ENCODE measurements around the gene DIS3L2.
"Not testable (repeated sequence)": the region's sequence is repeated elsewhere in the genome, so short reads cannot be mapped to it uniquely, and the experiment has no call there.

The DIS3L2 gene

DNA sequence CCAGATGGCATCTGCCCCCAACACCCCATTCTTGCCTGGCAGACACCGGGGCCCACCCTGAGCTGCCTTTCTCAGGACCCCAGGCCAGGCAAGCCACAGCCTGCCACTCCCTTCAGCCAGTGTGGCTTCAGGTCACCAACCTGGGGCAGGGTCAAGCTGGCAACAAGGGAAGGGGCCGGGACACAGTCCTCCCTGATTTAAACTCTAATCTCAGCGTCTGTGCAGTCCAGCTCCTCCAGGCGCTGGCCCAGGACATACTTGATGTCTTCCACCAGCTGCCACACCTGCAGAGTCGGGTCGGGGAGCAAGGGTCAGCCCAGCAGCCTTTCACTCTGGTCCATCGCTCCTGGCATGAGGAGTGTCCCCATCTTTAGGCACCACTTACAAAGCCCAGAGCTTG is 388.0 kb downstream of the DIS3L2 start:
- no peak for DNase-seq (ENCODE audit: low read depth in 2 of 2)

DNA sequence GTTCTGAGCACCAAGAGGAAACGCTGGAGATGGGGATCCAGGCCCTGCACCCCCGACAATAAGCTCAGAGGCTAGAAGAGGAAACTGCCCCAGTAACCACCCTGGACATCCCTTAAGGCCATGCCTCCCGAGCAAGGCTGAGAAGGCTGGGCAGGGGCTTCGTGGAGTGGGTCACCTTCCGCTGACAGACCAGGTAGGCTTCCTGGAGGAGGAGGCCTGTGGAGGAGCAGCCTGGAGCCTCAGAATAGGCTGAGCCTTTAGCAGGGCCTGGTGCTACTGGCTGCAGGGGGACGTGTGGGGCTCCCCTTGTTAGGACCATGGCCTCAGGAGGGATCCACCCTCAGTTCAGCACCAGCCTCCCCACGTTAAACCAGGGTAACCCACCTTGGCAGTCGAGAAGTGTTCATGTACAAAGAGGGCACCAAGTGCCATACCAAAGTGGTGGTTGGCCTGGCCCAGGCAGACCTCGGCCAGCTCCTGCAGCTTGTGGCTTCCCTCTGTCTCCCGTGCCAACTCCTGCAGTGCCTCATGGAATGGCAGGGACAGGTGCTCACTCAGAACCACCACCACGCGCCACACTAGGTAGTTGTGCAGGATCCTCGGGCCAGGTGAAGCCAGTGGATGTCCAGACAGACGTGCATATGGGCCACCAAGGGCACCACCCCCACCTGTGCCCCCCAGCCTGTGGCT is 388.6 kb downstream of the DIS3L2 start:
- no peak for DNase-seq (ENCODE audit: low read depth in 2 of 2)

DNA sequence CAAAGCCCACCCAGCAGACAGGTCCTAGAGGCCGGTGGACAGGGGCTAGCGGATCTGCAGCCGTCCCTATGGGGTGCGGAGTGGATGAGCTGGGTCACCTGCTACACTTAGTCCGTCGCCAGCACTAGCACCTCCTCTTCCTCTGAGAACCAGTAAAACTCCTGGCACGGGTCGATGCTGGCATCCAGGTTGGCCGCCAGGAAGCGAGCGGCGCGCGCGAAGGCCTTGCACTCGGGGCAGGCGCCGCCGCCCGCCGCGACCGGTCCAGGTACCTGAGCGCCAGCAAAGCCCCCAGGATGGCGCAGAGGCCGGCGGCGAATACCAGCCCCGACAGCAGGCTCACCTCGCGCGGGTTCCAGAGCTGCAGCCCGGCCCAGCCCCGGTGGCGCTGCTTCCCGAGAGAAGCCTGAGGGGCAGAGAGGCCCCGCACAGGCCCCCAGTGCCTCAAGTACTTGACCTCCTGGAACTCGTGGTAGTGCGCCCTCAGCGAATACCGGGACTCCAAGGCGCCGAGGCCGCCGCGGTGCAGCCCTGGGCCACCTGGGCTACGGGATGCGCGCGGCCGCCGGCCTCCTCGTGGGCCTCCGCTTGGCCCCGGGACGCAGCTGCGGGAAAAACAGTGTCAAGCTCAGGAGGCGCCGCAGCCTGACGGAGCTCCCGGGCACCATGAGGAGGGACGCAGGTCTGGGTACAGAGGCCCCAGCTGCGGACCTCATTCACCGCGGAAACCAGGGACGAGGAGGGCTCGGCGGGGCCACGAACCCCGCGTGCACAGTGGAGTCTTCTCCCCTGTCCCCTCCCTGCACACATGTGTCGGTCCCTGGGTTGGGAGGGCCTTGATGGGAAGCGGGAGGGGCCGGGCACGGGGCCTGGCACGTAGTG is 389.5 kb downstream of the DIS3L2 start:
- no peak for DNase-seq (ENCODE audit: low read depth in 2 of 2)

DNA sequence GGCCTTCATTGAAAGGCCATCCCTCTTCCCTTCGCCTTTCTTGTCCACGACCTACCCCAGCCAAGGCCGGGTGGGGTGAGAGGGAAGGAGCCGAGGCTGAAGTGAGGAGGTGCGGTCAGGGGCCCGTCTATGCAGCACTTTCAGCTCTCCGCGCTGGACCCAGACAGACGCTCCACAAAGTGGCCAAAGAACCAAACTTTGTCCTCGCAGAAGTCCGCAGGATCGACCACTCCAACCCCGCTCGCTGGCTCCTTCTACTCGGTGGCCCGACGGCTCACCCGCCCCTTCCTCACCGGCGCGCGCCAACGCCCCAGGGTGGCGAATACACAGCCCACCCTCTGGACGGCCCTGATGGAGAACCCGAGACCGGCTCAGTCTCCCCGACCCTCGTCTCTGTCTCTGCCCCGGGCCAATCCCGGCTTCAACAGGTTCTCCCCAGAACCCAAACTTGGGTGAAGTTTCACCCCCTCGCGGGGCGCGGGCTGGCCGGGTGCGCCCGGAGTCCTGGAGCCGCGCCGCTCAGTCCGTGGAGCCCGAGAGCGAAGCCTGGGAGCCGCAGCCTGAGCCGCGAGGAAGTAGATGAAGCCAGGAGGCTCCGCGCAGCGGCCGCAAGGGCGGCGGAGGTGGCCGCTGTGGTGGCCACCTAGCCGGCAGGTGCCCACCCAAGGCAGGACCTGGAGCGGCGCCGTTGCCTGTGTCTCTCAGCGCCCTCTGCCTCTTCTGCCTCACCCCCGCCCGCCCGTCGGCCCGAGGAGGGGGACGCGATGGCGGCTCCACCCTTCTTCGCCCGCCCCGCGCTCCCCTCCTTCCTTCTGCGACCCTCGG is 390.4 kb downstream of the DIS3L2 start:
- no peak for DNase-seq (ENCODE audit: low read depth in 2 of 2)

DNA sequence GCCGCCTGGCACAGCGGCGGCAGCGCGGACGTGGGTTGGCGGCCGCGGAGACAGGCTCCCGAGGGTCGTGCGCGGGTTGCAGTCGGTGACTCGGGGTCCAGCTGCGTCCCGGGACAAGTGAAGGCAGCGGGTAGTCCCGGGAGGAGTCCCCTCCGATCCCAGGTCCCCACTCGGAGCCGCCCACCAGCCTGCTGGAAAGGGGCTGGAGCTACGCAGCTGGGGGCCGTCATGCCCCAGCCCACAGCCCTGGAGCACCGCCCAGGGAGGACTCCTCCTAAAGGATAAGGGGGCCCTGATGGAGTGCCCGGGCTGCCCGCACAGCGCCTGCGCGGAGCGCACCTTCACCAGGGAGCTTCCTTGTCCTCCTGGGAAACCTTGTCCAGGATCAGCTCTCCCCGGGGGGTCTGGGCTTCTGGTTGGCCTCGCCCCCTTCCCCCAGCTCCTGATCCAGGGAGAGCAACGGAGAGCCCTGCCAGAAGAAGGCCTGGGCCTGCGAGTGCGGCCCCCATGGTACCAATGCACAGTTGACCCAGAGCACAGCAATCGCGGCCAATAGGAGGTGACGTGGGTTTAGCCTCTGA is 391.1 kb downstream of the DIS3L2 start:
- no peak for DNase-seq (ENCODE audit: low read depth in 2 of 2)

DNA sequence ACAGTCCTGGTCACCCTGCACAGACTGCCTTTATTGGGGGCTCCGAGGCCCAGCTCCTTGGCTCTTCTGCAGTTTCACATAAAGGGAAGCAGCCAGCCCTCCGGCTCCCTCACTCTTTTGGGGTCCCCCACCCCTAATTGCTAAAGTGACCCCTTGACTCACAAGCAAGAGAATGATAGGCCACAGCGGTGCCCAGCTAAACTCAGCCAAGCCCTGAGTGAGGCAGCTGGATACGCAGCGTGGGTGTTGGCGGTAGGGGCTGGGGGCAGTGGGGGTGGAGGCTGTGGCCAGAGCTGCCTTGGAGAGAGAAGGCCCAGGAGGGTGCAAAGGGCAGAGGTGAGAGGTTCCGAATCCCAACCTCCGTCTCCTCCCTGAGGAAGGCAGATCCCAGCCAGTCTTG is 391.6 kb downstream of the DIS3L2 start:
- no peak for DNase-seq (ENCODE audit: low read depth in 2 of 2)

DNA sequence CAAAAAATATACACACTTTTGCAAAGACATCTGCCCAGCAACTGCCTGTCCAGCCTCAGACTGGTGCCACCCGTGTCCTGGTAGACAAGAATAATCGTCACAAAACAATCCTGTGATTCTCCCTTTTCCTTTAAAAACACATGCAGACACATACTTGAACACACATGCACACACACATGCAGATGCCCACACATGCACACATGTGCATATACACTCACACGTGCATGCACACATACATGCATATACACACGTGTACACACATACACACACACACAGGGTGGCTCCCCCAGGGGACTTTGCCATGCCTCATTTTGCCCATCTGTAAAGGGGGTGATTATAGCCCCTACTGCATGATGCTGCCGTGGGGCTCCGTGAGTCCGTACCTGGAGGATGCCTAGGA is 392.1 kb downstream of the DIS3L2 start:
- DNase-seq (ENCODE audit: low read depth in 2 of 2): no peak

DNA sequence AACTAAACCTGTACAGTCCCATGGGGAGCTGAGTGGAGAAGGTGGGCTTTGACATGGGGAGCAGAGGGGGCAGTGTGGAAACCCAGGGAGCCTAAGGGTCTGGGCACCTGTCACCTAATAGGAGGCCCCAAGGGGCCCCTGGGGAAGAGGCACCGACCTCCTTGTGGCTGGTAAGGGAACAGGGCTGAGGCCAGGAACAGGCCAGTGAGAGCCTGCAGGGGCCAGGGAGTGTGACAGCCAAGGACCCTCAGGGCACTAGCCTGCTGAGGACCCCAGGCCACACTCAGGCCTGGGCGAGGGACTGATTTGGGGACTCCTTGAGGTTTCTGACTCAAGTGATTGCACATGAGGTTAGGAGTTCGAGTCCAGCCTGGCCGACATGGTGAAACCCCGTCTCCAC is 392.6 kb downstream of the DIS3L2 start:
- no peak for DNase-seq (ENCODE audit: low read depth in 2 of 2)

DNA sequence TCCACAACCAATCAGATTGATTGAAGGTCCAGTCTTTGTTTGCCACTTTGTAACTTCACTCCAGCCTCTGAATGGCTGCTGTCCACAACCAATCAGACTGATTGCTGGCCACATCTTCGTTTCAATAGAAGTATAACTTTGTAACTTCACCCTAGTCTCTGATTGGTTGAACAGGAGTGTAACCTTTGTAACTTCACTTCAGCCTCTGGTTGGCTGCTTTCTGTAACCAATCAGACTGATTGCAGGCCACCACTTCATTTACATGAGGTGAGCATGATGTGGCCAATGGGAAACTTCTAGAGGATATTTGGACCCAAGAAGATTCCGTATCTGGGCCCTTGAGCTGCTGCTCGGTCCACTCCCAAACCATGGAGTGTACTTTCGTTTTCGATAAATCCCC is 400.1 kb downstream of the DIS3L2 start:
- no peak for DNase-seq (ENCODE audit: low read depth in 2 of 2)

DNA sequence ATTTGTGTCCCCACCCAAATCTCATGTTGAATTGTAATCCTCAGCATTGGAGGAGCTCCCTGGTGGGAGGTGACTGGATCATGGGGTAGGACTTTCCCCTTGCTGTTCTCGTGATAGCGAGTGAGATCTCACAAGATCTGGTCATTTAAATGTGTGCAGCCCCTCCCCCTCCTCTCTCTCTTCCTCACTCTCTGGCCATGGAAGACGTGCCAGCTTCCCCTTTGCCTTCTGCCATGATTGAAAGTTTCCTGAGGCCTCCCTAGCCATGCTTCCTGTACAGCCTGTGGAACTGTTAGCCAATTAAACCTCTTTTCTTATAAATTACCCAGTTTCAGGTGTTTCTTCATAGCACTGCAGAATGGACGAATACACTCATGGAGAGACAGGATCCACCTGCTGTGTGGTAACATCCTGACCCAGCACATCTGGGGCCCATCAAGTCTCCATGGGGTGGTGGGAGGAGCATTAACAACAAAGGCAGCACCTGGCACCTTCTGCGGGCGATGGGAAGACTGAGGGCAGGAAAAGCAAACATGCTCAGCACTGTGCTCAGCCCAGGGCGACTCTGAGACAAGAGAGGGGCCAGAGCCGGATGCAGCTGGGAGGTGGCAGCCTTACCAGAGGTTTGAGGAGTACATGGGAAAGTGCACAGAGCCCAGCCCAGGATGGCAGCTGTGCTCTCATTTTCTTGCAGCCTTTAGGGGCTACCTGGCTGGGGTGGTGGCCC is 400.8 kb downstream of the DIS3L2 start:
- DNase-seq (ENCODE audit: low read depth in 2 of 2): no peak

DNA sequence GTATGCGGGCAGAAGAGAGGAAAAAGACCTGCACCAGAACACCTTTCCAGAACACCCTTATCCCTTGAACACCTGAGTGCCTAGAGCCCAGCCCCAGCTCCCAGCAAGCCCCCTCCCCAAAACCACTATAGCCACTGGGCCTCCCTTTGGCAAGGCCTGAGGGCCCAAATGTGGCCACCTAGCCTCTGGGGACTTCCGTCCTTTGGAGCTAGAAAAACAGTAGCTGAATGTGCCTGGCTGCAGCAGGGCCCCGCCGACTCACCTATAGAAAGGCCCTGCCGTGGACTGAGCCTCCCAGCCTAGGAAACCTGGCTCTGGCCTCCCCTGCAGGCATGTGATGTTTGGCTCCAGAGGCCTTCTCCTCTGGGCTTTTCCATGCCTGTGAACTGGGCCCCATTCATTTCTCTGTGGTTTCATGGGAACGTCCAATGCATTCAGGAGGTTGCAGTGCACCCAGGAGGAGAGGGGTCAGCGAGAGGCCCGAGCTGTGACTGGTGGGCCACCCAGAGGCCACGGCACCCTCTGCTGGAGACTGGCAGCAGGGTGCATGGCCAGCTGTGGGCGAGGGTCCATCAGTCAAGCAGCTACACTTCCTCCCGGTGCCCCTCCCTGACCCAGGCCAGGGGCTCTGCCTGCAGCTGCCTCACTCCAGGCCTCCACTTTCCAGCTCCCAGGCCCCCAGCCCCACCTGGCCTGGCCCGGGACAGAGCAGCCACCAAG is 401.7 kb downstream of the DIS3L2 start:
- DNase-seq (ENCODE audit: low read depth in 2 of 2): not testable (repeated sequence)

DNA sequence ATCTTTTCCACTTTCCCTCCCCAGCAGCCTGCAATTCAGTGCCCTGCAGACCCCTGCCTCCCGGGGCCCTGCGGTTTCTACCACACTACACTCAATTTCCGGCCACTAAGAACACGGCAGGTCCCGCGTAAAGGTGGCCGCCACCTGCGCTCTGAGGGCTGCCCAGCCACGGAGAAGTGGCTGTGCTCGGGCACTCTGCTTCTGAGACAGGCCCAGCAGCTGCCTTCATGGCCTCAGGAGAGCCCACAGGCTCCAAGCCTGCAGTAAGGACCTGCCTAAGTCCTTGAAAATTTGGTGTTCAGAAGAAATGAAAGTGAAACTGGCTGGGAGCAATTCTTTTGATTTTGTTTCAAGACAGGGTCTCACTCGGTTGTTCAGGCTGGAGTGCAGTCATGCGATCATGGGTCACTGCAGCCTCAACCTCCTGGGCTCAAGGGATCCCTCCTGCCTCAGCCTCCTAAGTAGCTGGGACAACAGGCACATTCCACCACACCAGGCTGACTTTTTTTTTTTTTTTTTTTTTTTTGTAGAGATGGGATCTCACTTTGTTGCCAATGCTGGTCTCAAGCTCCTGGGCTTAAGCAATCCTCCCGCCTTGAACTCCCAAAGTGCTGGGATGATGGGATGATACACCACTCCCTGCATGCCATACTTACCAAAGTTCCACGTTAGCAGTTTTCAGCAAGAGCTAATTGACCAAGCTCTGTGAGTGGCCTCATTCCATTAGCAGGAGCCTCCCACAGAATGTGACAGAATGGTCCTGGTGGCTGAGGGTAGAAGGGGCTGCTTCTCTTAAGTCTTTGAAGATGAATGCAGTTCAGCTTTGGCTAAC is 402.5 kb downstream of the DIS3L2 start:
- DNase-seq (ENCODE audit: low read depth in 2 of 2): no peak

DNA sequence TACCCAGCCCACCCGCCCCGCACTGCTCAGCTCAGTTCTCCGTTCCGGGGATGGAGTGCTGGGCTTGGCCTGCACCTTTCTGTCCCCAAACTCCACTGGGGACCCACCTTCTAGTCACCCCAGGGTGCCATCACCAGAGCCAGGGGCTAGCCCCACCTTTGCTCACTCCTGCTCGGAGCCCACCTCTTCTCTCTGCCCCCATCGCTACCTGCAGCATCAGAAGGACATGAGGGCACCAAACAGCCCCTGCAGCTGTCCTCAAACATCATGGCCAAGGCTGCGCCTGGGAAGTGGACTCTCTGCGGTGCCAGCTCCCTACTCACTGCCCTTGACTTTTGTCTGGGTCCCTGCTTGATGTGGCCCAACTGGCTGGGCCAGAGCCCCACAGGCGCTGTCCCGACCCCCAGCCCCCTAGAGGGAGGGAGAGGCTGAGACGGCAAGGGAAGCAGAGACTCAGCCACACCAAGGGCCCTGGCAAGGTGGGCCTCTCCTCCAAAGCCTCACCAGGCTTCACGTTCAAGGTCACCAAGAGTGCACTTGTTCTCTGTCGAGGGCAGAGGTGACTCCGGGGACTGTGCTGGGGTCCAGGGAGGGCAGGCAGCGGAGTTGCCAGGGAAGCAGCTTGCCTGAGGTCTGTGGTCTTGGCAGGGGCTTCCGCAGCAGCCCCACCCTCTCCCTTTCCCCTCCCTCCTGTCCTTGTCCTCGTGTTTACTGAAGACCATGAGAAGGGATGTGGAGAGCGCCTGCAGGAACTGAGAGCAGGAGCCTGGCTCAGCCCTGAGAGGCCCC is 403.5 kb downstream of the DIS3L2 start:
- DNase-seq (ENCODE audit: low read depth in 2 of 2): not testable (repeated sequence)

DNA sequence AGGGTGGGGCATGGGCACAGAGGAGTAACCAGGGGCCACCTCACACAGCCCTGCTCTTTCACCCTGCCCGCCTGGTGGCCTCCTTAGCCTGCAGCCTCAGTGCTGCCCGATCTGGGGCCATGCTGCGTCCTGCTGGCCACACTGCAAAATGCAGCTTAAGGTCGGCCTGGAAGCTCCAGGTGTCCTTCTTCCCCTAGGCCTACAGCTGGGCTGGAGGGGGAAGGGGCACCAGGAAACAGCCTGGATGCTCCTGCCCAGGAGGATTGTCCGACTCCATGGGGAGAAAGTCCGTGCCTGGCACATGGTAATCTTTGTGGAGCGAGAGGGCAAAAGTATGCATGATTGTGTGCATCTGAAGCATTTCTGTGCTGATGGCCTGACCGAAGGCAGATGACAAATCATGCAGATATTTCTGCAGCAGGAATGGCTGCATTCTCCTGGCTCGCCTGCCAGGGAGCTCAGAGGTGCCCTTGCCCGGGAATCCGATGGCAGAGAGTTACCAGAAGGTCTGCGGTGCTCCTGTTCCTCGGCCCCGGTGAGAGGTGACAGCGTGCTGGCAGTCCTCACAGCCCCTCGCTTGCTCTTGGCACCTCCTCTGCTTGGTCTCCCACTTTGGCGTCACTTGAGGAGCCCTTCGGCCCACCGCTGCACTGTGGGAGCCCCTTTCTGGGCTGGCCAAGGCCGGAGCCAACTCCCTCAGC is 404.3 kb downstream of the DIS3L2 start:
- DNase-seq (ENCODE audit: low read depth in 2 of 2): no peak

DNA sequence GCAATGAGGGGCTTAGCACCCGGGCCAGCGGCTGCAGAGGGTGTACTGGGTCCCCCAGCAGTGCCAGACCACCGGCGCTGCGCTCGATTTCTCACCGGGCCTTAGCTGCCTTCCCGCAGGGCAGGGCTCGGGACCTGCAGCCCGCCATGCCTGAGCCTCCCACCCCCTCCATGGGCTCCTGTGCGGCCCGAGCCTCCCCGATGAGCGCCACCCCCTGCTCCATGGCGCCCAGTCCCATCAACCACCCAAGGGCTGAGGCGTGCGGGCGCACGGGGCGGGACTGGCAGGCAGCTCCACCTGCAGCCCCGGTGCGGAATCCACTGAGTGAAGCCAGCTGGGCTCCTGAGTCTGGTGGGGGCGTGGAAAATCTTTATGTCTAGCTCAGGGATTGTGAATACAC is 404.9 kb downstream of the DIS3L2 start:
- not testable (repeated sequence) for DNase-seq (ENCODE audit: low read depth in 2 of 2)

DNA sequence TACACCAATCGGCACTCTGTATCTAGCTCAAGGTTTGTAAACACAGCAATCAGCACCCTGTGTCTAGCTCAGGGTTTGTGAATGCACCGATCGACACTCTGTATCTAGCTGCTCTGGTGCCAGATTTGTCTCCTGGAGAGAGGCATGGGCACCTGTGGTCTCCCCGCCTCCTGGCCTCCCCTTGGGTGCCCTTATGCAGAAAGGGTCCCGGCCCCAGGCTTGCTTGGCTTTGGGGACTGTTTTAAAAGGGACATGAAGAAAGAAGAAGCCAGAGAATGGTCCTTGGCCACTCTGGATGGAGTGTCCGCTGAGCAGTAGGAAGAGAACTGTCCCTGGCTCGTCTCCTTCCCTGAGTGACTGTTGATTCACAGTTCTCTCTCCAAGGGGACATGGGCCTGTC is 405.5 kb downstream of the DIS3L2 start:
- DNase-seq (ENCODE audit: low read depth in 2 of 2): no peak

DNA sequence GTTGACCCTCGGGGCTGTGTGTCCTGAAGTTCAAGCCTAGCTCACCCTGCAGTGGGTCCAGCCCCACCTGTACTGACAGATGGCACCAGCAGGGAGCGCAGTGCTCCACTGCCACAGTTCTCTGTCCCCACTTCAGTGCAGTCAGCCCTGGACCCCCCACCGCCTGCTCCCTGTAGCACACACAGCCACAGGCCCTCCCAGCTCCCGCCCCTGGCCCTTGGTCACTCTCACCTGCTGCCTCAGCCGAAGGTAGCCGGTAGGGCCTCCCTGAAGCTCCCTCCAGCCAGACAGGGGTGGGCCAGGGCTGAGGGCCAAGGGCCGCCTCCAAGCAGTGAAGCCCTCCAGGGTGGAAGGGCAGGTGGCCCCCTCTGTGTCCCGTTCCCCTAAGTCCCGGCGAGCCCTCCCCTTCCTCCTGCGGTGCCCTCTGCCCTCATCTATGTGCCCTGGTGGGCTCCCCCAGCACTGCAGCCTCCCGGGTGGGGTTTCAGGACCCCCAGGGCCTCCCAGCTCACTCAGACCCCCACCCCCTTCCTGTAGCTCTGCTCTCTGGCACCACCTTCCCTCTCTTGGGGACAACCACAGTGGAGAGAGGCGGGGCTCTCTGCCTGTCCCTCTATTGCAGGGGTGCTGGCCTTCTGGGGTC is 406.2 kb downstream of the DIS3L2 start:
- no peak for DNase-seq (ENCODE audit: low read depth in 2 of 2)

DNA sequence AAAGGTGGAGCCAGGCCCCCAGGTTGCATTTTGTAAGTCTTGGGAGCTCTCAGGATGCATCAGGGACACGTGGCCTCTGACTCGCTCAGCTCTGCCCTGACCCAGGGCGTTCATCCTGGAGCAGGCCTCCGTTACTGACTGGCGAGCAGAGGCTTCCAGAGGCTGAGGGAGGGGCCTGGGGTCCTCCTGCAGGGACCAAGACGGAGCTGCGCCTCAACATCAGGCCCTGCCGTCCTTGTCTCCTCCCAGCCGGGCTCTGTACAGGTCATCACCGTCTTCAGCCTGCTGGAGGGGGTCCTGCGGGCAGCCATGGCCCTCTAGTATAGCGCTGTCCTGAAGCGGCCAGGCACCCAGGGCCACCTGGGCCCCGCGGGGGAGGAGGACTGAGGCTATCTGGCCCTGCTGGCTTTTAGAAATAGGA is 406.8 kb downstream of the DIS3L2 start:
- no peak for DNase-seq (ENCODE audit: low read depth in 2 of 2)
